ENCODE data around the gene DDC.
"Not testable (repeated sequence)": the region's sequence is repeated elsewhere in the genome, so short reads cannot be mapped to it uniquely, and the experiment has no call there.

Gene DDC

GRCh38 chr7:50588937-50589336 is 23.7 kb upstream of the DDC start:
- no peak for DNase-seq

- no peak for DNase-seq
Measured at GRCh38 chr7:50587737-50588136, 22.5 kb upstream of the DDC start.

GRCh38 chr7:50584793-50585408 is 19.7 kb upstream of the DDC start:
- DNase-seq = no peak

DNA sequence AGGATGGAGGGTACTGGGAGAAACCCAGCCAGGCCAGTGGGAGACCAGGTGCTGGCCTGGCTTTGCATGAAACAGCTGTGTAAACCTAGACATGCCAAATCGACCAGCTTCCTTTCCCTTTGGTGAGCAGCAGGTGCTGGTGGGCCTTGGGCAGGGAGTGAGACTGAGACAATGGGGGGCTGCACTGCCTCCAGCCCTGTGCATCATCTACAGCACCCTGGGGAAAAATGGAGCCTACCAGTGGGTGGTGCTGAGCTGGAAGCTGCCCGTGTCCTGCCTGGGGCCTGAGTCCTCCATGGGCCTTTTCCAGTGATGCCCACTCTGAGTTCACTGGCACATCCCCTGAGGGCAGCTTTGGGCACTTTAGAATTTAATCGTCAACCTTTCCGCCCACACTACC is 19.2 kb upstream of the DDC start:
- peak; percentile 73 to 76 for DNase-seq

DNA sequence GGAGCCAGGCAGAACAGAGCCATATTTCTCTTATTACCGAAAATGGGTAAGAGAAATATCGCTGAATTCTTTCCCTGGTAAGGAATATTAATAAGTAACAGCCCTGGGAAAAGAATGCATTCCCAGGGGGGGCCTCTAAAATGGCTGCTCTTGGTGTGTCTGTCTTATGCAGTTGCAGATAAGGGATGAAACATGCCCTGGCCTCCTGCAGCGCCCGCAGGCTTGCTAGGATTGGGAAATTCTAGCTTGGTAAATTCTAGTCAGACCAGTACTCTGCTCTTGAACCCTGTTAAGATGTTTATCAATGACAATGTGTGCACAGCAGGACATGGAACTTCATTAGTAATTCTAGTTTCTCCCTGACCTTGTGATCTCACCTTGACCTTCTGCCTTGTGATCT is 18.1 kb upstream of the DDC start:
- DNase-seq = not testable (repeated sequence)

DNA sequence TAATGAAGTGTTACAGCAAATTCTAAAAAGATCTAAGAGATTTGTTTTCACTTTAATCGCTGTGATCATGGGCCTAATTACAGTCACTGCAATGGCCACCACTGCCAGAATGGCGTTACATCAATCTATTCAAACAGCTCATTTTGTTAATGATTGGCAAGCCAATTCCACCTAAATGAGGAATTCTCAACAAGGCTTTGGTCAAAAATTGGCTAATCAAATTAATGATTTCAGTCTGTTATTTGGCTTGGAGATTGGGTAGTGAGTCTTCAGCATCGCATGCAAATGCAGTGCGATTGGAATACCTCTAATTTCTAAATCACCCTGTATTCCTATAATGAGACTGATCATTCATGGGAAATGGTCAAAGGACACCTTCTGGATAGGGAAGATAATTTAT is 17.1 kb upstream of the DDC start:
- not testable (repeated sequence) for DNase-seq

DNA sequence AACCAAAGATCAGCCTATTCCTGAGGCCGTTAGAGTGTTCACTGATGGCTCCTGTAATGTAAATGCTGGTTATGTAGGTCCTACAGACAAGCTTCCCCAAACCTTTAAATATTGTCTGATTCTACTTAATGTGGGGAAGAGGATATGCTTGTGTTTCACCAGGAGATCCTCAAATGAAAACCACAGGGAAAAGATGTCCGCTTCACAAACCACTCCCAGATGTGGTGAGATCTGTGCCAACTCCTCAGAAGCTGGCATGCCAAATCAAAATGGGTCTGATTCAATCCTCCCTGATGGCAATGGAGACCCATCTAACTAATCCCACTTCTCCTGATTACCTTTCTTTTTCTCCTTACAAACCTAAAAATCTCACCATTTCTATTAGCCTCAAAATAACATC is 15.5 kb upstream of the DDC start:
- not testable (repeated sequence) for DNase-seq

GRCh38 chr7:50580057-50580456 is 14.9 kb upstream of the DDC start:
- no peak for DNase-seq

- DNase-seq = not testable (repeated sequence)
Measured at GRCh38 chr7:50578105-50578504, 12.9 kb upstream of the DDC start.

- DNase-seq = no peak
Measured at GRCh38 chr7:50577569-50577968, 12.4 kb upstream of the DDC start.

GRCh38 chr7:50576388-50576787 is 11.2 kb upstream of the DDC start:
- DNase-seq = not testable (repeated sequence)

GRCh38 chr7:50567715-50568261 is 2.6 kb upstream of the DDC start:
- no peak for DNase-seq

- DNase-seq = no peak
Measured at GRCh38 chr7:50565977-50566376, 772 bp upstream of the DDC start.

DNA sequence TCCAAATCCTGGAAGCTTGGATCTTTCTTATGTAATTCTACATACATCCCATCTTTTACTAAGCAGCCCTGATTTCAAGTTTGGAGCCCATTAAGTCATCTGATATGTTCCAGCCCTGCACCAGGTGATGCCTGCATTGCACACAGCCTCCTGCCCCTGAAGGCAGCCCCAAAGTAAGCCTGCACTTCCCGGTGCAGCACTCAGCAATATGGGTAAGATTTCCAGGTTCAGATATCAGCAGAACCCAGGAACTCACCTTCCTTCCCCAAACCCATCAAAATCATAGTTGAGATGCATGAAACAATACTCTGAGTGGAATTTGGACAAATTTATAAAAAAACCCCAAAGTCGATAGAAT is 333 bp upstream of the DDC start:
- no peak for DNase-seq

DNA sequence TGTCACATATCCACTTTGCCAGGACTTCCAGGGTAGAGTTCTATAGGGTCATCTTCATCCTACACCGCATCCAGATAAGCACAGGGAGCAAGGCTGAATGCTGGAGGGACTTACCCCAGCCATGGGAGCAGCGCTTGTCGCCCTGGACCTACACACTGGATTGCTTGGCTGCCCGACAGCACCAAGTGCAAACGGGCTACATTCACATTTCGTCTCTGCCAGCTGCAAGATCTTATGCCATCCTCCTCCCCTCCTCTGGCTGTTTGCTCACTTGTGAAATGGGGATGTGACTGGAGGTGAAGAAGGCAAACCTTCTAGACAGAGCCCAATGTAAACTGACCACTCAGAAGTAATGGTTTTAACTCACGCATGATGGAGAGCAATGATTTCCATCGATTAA is 1.0 kb downstream of the DDC start:
- DNase-seq = no peak

DNA sequence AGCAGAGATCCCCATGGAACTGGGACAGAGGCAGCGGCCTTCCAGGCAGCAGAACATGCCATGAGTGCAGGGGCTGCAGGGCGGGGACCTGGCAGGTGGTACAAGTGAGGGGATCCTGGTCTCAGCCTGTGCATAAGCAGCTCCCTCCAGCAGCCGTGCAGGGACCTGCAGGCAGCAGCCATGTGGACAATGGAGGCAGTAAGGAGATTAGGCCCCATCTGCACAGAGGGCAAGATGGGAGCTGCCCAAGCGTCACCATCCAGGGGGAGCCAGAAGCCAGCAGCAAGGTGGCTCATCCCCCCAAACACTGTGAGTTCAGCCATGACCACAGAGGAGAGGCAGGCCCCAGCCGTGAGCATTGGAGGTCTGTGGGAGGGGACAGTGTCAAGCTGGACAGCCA is 3.1 kb downstream of the DDC start:
- DNase-seq = peak; percentile 59 to 85

DNA sequence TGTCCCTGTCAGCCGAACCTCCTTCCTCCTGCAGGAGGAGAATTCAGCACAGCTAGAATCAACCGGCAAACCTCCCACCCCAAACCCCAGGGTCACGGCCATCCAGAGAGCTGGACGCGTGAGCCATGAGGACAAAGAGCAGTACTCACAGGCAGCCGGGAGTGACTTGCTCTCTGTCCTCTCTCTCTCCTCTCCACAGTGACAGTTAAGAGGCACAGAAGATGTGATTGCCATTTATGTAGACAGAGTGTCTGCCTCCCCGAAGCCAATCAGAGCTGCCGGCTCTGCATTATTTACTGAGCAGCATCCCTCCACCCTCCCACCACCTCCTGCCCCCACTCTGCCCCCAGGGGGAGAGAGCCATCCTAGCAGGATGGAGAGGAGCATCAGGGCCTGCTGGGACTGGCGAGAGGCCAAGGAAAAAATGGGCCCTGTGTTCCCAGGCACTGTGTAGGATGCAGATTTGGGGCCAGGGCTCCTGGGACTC is 4.3 kb downstream of the DDC start:
- peak; percentile 98 for DNase-seq

DNA sequence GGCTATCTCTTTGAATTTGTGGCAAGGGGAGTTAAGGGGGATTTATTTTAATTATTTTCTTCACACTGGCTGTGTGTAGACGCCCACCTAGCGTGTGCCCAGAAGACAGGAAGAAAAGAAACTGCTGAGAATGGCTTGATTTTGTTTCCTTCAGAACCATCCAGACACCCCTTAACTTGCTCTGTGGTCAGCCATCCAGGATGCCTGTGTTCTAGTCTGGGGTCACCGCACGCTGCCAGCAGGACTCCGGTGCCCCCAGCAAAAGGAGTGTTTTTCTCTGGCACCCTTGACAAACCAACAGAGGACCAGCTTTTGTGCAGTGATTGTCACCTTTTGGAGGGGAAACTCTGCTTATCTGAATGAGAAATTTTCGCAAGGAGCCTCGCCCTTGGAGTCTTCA is 5.3 kb downstream of the DDC start:
- no peak for DNase-seq

GRCh38 chr7:50558294-50559053 is 6.7 kb downstream of the DDC start:
- peak; percentile 83 to 89 for DNase-seq

DNA sequence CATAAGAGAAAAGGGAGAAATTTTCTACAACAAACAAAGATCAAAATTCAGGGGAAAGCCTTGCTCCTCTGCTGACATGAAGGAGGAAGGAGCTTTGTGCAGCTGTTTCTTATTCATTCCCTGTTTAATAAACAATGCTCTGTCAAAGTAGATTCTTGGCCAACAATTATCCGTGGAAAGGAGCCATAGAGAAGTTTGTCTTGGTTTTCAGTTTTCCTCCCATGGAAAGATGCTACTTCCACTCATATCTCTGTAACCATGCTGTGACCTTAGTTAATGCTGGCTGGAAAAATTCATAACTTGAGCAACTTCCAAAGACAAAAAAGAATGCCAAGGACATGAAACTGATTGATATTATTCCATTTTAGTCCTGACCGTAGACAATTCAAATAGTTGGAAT is 8.1 kb downstream of the DDC start:
- DNase-seq = no peak

DNA sequence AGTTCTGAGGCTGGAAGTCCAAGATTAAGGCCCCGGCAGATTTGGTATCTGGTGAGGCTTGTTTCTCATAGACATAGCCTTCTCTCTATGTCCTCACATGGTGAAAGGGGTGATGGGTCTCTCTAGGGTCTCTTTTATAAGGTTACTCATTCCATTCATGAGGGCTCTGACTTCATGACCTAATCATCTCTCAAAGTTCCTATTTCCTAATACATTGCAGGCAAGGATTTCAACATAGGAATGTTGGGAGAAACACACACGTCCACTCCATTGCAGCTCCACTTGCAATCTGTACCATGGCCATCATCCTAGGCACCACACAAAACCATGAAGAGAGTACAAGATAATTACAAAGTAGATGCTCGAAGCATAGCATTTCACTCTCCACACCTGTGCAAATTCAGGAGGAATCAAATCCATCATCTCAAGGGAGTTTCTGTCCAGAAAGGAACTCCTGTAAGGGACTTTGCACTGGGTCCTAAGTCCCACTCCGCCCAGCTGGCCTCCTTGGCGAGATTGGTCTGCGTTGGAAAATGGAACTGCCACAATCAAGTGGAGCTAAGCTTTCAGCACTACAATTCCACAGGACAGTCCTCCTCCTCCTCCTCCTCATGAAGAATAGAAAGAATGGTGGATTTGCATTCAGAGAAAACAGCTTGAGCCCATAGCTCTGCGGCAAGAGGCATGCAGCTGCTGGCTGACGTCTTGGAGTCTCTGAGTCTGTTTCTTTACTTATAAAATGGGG is 8.8 kb downstream of the DDC start:
- DNase-seq = peak in 1 of 2 experiments; percentile 24

DNA sequence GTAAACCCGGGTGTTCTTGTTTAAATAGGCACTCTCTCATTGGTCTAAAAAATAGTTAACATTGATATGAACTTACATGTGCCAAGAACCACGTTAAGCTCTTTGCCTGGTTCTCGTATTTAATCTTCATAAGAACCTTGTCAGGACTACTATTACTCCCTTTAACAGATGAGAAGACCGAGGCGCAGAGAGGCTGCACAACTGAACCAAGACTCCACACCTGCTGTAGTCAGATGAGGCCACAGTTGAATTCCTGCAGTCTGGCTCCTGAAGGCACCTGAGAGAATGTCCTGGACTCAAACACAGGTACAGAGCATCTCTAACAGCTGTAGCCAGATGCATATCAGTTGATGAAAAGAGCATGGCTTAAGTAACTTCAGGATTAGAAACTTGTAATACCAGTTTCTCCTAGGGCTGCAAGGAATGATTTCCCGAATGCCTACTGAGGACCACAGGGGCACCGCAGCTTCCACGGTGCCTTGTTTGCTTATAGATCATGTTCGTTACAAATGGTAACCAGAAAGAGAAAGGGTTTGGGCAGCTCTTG is 9.5 kb downstream of the DDC start:
- DNase-seq = no peak

Data from SHP77 (cell line).